Measurements from ENCODE around the gene IFIT3. TPM values are rescaled to one million over a fixed set of nuclear protein-coding genes. Genes with fewer than 3 reads are reported as not detected.
A peak's percentile ranks its signal among the peaks of the same experiment; 100 is the strongest.

IFIT3 gene
- total and polyA plus RNA-seq, 2 donors: 31.5 to 33.4 TPM

GRCh38 chr10:89355394-89355931, 27.7 kb downstream of the IFIT3 start:
- H3K27ac ChIP-seq (ENCODE audit: low read depth in 1 of 2, low read length in 1 of 2): no peak overlapping the region
- no peaks in the 10 kb centered on the region for H3K36me3 ChIP-seq (ENCODE audit: control insufficient read depth in 2 of 2, insufficient read depth in 2 of 2, low read length in 1 of 2)
- no peak overlapping the region for H3K4me3 ChIP-seq (ENCODE audit: low read length in 2 of 2)
- H3K4me1 ChIP-seq (ENCODE audit: control insufficient read depth in 2 of 2, insufficient read depth in 2 of 2, low read length in 2 of 2): peaks cover 0 to 6% of the 10 kb centered on the region in 2 donors
- no peaks in the 10 kb centered on the region for H3K9me3 ChIP-seq (ENCODE audit: control insufficient read depth in 2 of 2, insufficient read depth in 1 of 2, low read length in 1 of 2)
- no peaks in the 10 kb centered on the region for H3K27me3 ChIP-seq (ENCODE audit: control insufficient read depth in 2 of 2, insufficient read depth in 1 of 2, low read length in 1 of 2)
- no peak for DNase-seq (ENCODE audit: low read depth in 6 of 9, low spot score in 9 of 9)
- WGBS: 99% methylated on average over 2 of the region's 2 CpGs

DNA sequence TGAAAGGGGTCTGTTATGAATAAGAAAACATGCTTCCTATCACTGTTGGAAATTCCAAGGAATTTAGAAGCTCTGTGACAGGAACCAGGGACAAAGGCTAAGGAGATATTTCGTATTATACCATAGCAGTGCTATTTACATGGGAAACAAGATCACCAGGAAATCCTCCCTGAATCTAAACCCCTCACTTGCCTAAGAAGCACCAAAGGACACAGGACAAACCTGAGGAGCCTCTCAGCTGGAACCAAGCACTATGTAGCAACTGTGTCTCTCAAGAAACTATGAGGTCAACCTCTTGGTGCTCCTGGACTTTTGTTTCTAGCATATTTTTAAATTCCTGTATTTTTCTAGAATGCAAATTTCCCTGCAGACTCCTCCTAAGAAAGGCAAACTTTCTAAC, 29.3 kb downstream of the IFIT3 start:
- no peak overlapping the region for H3K27ac ChIP-seq (ENCODE audit: low read depth in 1 of 2, low read length in 1 of 2)
- H3K27me3 ChIP-seq (ENCODE audit: control insufficient read depth in 2 of 2, insufficient read depth in 1 of 2, low read length in 1 of 2): no peaks in the 10 kb centered on the region
- no peaks in the 10 kb centered on the region for H3K36me3 ChIP-seq (ENCODE audit: control insufficient read depth in 2 of 2, insufficient read depth in 2 of 2, low read length in 1 of 2)
- no peak overlapping the region for H3K4me3 ChIP-seq (ENCODE audit: low read length in 2 of 2)
- peaks cover 0 to 2% of the 10 kb centered on the region in 2 donors for H3K4me1 ChIP-seq (ENCODE audit: control insufficient read depth in 2 of 2, insufficient read depth in 2 of 2, low read length in 2 of 2)
- WGBS: 97% methylated on average over 1 of the region's 1 CpG
- no peaks in the 10 kb centered on the region for H3K9me3 ChIP-seq (ENCODE audit: control insufficient read depth in 2 of 2, insufficient read depth in 1 of 2, low read length in 1 of 2)
- no peak for DNase-seq (ENCODE audit: low read depth in 6 of 9, low spot score in 9 of 9)

DNA sequence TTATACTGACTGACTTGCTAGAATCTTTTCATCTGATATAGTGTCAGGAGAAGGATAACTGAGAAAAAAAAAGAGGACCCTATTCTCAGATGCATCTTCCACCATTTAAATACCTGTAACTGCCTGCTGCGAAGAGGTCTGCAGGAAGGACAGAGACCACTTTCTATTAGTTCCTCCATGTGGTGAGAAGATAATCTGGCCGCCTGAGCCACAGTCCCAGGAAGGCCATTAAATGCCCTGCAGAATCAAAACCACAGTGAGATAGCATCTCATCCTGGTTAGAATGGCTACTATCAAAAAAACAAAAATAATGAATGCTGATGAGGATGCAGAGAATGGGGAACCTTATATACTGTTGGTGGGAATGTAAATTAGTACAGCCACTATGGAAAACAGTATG, 30.2 kb downstream of the IFIT3 start:
- WGBS: 33% methylated on average over 2 of the region's 2 CpGs
- Histone ChIP-seq H3K27ac (ENCODE audit: low read depth in 1 of 2, low read length in 1 of 2) (no peak overlapping the region), H3K27me3 (ENCODE audit: control insufficient read depth in 2 of 2, insufficient read depth in 1 of 2, low read length in 1 of 2) (no peaks in the 10 kb centered on the region), H3K9me3 (ENCODE audit: control insufficient read depth in 2 of 2, insufficient read depth in 1 of 2, low read length in 1 of 2) (no peaks in the 10 kb centered on the region), H3K4me3 (ENCODE audit: low read length in 2 of 2) (no peak overlapping the region), H3K36me3 (ENCODE audit: control insufficient read depth in 2 of 2, insufficient read depth in 2 of 2, low read length in 1 of 2) (no peaks in the 10 kb centered on the region), H3K4me1 (ENCODE audit: control insufficient read depth in 2 of 2, insufficient read depth in 2 of 2, low read length in 2 of 2) (no peaks in the 10 kb centered on the region)
- no peak for DNase-seq (ENCODE audit: low read depth in 6 of 9, low spot score in 9 of 9)

DNA sequence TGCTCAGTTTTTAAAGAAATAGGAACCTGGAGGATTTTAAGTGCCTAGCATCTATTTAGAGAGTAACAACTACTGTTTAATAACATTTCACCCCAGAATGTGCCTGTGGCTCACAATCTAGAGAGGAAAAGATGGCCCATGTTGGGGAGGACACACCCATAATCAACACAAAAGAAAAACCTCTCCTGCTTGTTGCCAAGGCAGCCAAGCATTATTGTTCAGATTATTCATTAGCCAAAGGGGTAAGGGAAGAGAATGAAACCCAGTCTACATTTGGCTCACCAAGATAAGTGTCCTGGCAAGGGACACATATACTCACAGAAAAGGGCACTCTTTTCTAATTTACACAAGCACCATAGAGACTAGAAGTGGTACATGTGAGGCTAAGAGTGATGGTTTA, 32.4 kb downstream of the IFIT3 start:
- DNase-seq (ENCODE audit: low read depth in 6 of 9, low spot score in 9 of 9): no peak
- H3K4me3 ChIP-seq (ENCODE audit: low read length in 2 of 2): no peak overlapping the region
- no peaks in the 10 kb centered on the region for H3K9me3 ChIP-seq (ENCODE audit: control insufficient read depth in 2 of 2, insufficient read depth in 1 of 2, low read length in 1 of 2)
- no peak overlapping the region for H3K27ac ChIP-seq (ENCODE audit: low read depth in 1 of 2, low read length in 1 of 2)
- no peaks in the 10 kb centered on the region for H3K36me3 ChIP-seq (ENCODE audit: control insufficient read depth in 2 of 2, insufficient read depth in 2 of 2, low read length in 1 of 2)
- no peaks in the 10 kb centered on the region for H3K27me3 ChIP-seq (ENCODE audit: control insufficient read depth in 2 of 2, insufficient read depth in 1 of 2, low read length in 1 of 2)
- H3K4me1 ChIP-seq (ENCODE audit: control insufficient read depth in 2 of 2, insufficient read depth in 2 of 2, low read length in 2 of 2): no peaks in the 10 kb centered on the region

- Histone ChIP-seq H3K36me3 (ENCODE audit: control insufficient read depth in 2 of 2, insufficient read depth in 2 of 2, low read length in 1 of 2) (no peaks in the 10 kb centered on the region), H3K27me3 (ENCODE audit: control insufficient read depth in 2 of 2, insufficient read depth in 1 of 2, low read length in 1 of 2) (no peaks in the 10 kb centered on the region), H3K4me1 (ENCODE audit: control insufficient read depth in 2 of 2, insufficient read depth in 2 of 2, low read length in 2 of 2) (no peaks in the 10 kb centered on the region), H3K4me3 (ENCODE audit: low read length in 2 of 2) (no peak overlapping the region), H3K9me3 (ENCODE audit: control insufficient read depth in 2 of 2, insufficient read depth in 1 of 2, low read length in 1 of 2) (no peaks in the 10 kb centered on the region), H3K27ac (ENCODE audit: low read depth in 1 of 2, low read length in 1 of 2) (no peak overlapping the region)
- DNase-seq (ENCODE audit: low read depth in 6 of 9, low spot score in 9 of 9): no peak
These were observed 35.1 kb downstream of the IFIT3 start for GRCh38 chr10:89362929-89363328.

DNA sequence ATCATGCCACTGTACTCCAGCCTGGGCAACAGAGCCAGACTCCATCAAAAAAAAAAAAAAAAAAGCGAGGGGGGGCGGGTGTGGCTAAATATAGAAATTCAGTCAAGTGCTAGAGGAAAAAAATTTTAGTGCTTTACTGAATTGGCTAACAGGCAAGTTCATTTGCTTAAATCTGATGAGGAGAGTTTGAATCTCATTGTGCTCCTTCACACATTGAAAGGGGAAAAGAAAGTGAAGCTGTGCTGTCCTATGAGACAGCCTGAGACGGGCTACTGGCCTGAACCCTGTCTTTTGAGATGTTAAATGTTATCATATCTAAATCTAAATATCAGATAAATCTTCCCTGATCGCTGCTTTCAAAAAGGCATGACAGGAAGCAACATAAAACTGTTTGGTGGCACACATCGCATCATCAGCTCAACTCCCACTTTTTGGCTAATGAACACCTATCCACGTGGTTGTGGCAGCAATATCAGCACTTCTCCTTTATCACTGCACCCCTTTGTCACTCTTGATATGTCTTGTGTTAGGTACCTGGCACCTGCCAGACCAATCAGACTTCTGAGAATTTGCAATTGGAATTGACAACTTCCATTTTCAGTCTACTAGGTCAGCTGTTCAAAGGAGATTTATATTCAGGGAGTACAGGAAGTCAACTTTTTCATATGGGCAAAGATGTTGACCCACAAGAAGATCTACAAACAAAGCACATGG, 36.1 kb downstream of the IFIT3 start:
- Histone ChIP-seq H3K4me3 (ENCODE audit: low read length in 2 of 2) (no peak overlapping the region), H3K27ac (ENCODE audit: low read depth in 1 of 2, low read length in 1 of 2) (no peak overlapping the region), H3K36me3 (ENCODE audit: control insufficient read depth in 2 of 2, insufficient read depth in 2 of 2, low read length in 1 of 2) (no peaks in the 10 kb centered on the region), H3K27me3 (ENCODE audit: control insufficient read depth in 2 of 2, insufficient read depth in 1 of 2, low read length in 1 of 2) (no peaks in the 10 kb centered on the region), H3K4me1 (ENCODE audit: control insufficient read depth in 2 of 2, insufficient read depth in 2 of 2, low read length in 2 of 2) (no peaks in the 10 kb centered on the region), H3K9me3 (ENCODE audit: control insufficient read depth in 2 of 2, insufficient read depth in 1 of 2, low read length in 1 of 2) (no peaks in the 10 kb centered on the region)
- WGBS: 80% methylated on average over 6 of the region's 6 CpGs
- DNase-seq (ENCODE audit: low read depth in 6 of 9, low spot score in 9 of 9): no peak

GRCh38 chr10:89364531-89364930, 36.7 kb downstream of the IFIT3 start:
- H3K9me3 ChIP-seq (ENCODE audit: control insufficient read depth in 2 of 2, insufficient read depth in 1 of 2, low read length in 1 of 2): no peaks in the 10 kb centered on the region
- H3K4me1 ChIP-seq (ENCODE audit: control insufficient read depth in 2 of 2, insufficient read depth in 2 of 2, low read length in 2 of 2): peaks cover 0 to 3% of the 10 kb centered on the region in 2 donors
- no peak overlapping the region for H3K27ac ChIP-seq (ENCODE audit: low read depth in 1 of 2, low read length in 1 of 2)
- H3K4me3 ChIP-seq (ENCODE audit: low read length in 2 of 2): no peak overlapping the region
- 99% methylated on average over 1 of the region's 1 CpG for WGBS
- no peak for DNase-seq (ENCODE audit: low read depth in 6 of 9, low spot score in 9 of 9)
- no peaks in the 10 kb centered on the region for H3K27me3 ChIP-seq (ENCODE audit: control insufficient read depth in 2 of 2, insufficient read depth in 1 of 2, low read length in 1 of 2)
- no peaks in the 10 kb centered on the region for H3K36me3 ChIP-seq (ENCODE audit: control insufficient read depth in 2 of 2, insufficient read depth in 2 of 2, low read length in 1 of 2)

DNA sequence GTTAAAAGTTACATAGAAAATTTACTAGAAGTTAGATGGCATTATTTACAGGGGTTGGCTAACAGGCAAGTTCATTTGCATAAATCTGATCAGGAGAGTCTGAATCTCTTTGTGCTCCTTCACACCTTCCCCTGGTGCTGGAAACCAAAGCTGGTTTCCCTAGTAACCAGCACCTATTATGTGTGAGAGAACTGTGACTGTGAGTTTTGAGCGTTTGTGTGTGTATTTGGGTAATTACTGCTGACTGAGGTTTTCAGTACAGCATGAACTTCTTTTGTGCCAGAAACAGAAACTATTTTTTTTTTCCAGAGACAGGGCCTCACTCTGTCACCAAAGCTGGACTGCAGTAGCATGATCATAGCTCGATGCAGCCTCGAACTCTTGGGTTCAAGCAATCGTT, 39.7 kb downstream of the IFIT3 start:
- 81% methylated on average over 4 of the region's 4 CpGs for WGBS
- no peaks in the 10 kb centered on the region for H3K27me3 ChIP-seq (ENCODE audit: control insufficient read depth in 2 of 2, insufficient read depth in 1 of 2, low read length in 1 of 2)
- no peak overlapping the region for H3K27ac ChIP-seq (ENCODE audit: low read depth in 1 of 2, low read length in 1 of 2)
- no peaks in the 10 kb centered on the region for H3K36me3 ChIP-seq (ENCODE audit: control insufficient read depth in 2 of 2, insufficient read depth in 2 of 2, low read length in 1 of 2)
- peaks cover 0 to 3% of the 10 kb centered on the region in 2 donors for H3K4me1 ChIP-seq (ENCODE audit: control insufficient read depth in 2 of 2, insufficient read depth in 2 of 2, low read length in 2 of 2)
- no peak overlapping the region for H3K4me3 ChIP-seq (ENCODE audit: low read length in 2 of 2)
- H3K9me3 ChIP-seq (ENCODE audit: control insufficient read depth in 2 of 2, insufficient read depth in 1 of 2, low read length in 1 of 2): no peaks in the 10 kb centered on the region
- DNase-seq (ENCODE audit: low read depth in 6 of 9, low spot score in 9 of 9): peak in 2 of 9 donors; percentile 4 to 39

DNA sequence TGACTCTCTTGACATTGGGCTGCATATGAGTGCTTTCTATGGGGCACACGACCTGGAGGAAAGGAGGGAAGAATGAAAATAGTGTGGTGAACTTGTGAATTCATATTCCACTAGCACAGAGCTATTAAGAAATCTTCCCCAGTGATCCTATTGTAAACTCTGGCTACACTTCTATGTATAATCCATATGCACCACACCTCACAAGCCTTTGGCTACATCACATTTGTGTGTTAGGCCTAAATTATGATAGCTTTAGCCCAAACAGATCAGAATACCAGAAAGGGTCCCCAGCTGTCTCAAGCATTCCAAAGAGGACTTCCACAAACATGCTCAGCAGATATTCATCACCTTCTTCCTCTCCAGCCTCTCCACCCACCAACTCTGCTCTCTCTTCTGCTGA, 40.3 kb downstream of the IFIT3 start:
- no peak for DNase-seq (ENCODE audit: low read depth in 6 of 9, low spot score in 9 of 9)

More for the DNA sequence above, 40.3 kb downstream of the IFIT3 start:
- 89% methylated on average over 1 of the region's 1 CpG for WGBS
- Histone ChIP-seq H3K9me3 (ENCODE audit: control insufficient read depth in 2 of 2, insufficient read depth in 1 of 2, low read length in 1 of 2) (no peaks in the 10 kb centered on the region), H3K4me3 (ENCODE audit: low read length in 2 of 2) (no peak overlapping the region), H3K27ac (ENCODE audit: low read depth in 1 of 2, low read length in 1 of 2) (no peak overlapping the region), H3K27me3 (ENCODE audit: control insufficient read depth in 2 of 2, insufficient read depth in 1 of 2, low read length in 1 of 2) (no peaks in the 10 kb centered on the region), H3K36me3 (ENCODE audit: control insufficient read depth in 2 of 2, insufficient read depth in 2 of 2, low read length in 1 of 2) (no peaks in the 10 kb centered on the region), H3K4me1 (ENCODE audit: control insufficient read depth in 2 of 2, insufficient read depth in 2 of 2, low read length in 2 of 2) (peaks cover 0 to 3% of the 10 kb centered on the region in 2 donors)

All from thymus (tissue), 11 donors.